ENCODE results near the gene TTLL10.

TTLL10 gene

DNA sequence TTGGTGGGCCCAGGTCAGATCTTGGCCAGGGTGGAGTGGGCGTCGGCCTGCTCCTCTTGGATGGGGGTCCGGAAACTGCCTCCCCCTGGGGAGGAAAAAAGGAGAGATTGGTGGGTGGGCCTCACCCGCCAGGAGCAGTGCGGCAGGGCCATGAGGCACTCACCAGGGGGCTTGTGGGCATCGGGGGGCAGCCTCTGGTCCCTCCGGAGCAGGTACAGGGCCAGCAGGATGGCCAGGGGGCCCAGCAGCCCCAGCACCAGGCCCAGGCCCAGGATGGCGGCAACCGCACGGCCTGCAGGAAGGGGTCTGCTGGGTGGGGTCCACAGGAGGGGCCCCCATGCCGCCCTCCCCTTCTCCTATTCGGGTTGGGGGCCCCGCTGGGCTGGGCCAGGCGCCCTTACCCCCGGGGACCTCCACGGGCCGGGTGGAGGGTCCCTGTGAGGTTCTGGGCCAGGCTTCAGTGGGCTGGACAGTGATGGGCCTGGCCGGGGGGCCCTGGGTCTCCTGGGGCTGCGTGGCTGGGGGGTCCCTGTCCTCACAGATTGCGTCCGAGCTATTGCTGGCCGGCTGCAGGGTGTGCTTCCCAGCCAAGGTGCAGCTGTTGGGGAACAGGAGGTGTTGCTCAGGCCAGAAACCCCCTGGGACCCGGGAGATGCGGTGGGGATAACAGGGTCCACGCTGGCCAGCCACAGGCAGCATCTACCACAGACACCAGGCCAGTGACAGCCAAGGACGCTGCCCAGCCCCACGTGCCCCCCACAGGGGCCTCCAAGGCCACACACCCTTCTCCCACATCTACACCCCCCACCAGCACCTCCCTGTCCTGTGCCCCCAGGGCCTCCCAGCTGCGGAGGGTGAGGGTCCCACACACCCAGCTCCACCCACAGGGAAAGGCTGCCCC lies 38.1 kb downstream of the TTLL10 start:
- 93% methylated on average over 16 to 27 of the region's 28 CpGs for WGBS, 2 experiments (ENCODE audit: insufficient coverage in 2 of 2)
- Histone ChIP-seq H3K36me3 (ENCODE audit: control insufficient read depth, insufficient read depth, low read length) (peaks cover 6% of the 10 kb centered on the region), H3K9me3 (ENCODE audit: control insufficient read depth, low read length) (no peaks in the 10 kb centered on the region), H3K27ac (ENCODE audit: low read depth, low read length, severe bottlenecking) (no peak overlapping the region), H3K4me3 (ENCODE audit: extremely low read depth, insufficient read depth, low read length, poor library complexity, severe bottlenecking) (no peak overlapping the region), H3K4me1 (ENCODE audit: control insufficient read depth, insufficient read depth, low read length, poor library complexity, severe bottlenecking) (peaks cover 3% of the 10 kb centered on the region)

DNA sequence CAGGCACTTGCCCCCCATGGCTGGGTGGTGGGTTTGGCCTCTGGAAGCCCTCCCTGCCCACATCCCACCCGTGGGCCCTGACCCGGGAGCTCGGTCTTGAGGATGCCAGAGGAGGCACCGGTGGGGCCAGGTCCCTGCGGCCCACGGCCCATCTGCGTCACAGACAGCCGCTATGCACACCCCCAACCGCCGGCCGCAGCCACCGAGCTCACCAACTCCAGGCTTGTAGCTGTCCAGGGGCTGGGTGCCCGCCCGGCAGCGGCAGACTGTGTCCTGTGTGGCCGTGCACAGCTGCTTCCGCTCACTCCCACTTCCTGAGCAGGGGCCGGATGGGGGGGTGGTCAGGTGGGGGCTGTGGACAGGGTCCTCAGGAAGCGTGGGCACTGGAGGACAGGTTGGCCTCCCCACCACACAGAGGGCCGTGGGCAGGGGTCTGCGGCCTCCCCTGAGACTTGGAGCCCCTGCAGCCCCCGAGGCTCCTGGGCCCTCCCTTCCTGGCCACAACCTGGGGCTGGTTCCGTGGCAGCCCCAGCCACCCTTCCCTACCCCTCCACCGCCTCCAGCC lies 39.2 kb downstream of the TTLL10 start:
- no peak overlapping the region for H3K27ac ChIP-seq (ENCODE audit: low read depth, low read length, severe bottlenecking)
- H3K9me3 ChIP-seq (ENCODE audit: control insufficient read depth, low read length): no peaks in the 10 kb centered on the region
- 96 to 97% methylated on average over 16 to 21 of the region's 24 CpGs for WGBS, 2 experiments (ENCODE audit: insufficient coverage in 2 of 2)
- H3K36me3 ChIP-seq (ENCODE audit: control insufficient read depth, insufficient read depth, low read length): peaks cover 12% of the 10 kb centered on the region
- H3K4me1 ChIP-seq (ENCODE audit: control insufficient read depth, insufficient read depth, low read length, poor library complexity, severe bottlenecking): peaks cover 3% of the 10 kb centered on the region
- no peak overlapping the region for H3K4me3 ChIP-seq (ENCODE audit: extremely low read depth, insufficient read depth, low read length, poor library complexity, severe bottlenecking)

DNA sequence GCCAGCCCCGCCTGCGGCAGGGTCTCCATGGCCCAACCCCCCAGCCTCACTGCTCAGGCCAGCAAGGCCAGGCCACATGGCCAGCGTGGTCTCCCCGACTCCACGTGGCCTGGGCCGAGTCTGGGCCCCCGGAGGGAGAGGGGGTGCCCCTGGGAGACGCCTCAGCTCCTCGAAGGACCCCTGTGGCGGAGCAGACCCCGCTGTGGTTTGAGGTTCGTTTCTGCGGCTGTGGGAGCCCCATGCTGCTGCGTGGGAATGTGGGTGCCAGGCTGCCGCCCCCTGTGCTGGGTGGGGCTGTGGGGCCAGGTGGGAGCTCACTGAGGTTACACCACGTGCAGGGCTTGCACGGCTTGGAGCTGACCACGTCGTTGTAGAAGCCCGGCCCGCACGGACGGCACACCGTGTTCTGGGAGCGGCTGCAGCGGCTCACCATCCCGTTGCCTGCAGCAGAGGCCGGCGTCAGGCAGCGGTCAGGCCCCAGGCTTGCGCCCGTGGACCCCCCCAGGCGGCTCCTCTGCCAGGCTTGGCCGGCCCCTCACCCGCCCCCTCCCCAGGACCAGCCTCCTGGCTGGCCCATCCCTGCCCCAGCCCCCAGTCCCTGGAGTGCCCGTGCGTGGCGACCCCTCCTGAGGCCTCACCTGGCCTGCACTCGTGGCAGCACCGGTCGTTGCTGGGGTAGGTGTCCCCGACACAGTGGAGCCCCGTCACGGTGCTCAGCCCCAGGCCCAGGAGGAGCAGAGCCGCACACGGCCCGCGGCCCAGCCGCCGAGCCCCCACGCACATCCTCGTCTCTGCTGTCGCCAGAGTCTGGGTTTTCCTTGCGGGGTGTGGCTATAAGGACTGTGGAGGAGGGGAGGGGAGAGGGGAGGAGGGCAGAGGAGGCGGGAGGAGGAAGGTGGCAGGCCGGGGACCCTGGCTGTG lies 39.9 kb downstream of the TTLL10 start, which contains the start of gene TNFRSF4:
Gene TNFRSF4 (minus strand): TSS at position 809 of the 921 bp plus-strand sequence. CDS start 26 bp downstream, at position 783.
- Histone ChIP-seq H3K4me1 (ENCODE audit: control insufficient read depth, insufficient read depth, low read length, poor library complexity, severe bottlenecking) (no peaks in the 10 kb centered on the region), H3K36me3 (ENCODE audit: control insufficient read depth, insufficient read depth, low read length) (peaks cover 20% of the 10 kb centered on the region), H3K4me3 (ENCODE audit: extremely low read depth, insufficient read depth, low read length, poor library complexity, severe bottlenecking) (no peak within 1 kb of the TSS), H3K9me3 (ENCODE audit: control insufficient read depth, low read length) (no peaks in the 10 kb centered on the region), H3K27ac (ENCODE audit: low read depth, low read length, severe bottlenecking) (no peak within 1 kb of the TSS)
- WGBS, 2 experiments (ENCODE audit: insufficient coverage in 2 of 2): 90 to 91% methylated on average over 32 to 48 of the region's 56 CpGs

DNA sequence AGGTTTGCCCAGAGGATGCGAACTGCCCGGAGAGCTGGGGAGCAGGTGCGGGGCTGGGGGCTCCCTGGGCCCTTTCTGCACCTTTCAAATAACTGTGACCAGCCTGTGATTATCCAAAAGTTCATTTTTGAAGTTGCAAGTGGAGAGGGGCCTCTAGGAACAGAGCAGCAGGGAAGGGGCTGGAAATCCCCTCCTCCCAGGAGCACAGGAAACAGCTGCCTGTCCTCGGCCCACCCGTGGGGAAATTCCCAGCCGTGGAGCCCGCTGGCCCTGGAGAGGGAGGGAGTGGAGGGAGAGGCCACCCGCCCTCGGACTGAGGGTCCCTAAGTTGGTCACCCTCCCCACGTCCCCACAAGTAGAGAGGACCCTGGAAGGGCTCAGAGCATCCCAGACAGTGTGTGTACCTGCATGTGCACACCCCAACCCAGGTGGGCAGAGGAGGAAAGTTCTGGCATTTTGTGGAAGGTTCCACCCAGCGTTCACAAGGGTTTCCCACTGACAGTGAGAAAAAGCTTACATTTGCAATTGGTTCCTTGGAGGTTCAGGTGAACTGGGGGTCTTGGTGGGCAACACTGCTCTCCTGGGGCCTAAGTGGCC lies 41.5 kb downstream of the TTLL10 start:
- H3K9me3 ChIP-seq (ENCODE audit: control insufficient read depth, low read length): no peaks in the 10 kb centered on the region
- H3K36me3 ChIP-seq (ENCODE audit: control insufficient read depth, insufficient read depth, low read length): peaks cover 25% of the 10 kb centered on the region
- no peaks in the 10 kb centered on the region for H3K4me1 ChIP-seq (ENCODE audit: control insufficient read depth, insufficient read depth, low read length, poor library complexity, severe bottlenecking)
- no peak overlapping the region for H3K4me3 ChIP-seq (ENCODE audit: extremely low read depth, insufficient read depth, low read length, poor library complexity, severe bottlenecking)
- H3K27ac ChIP-seq (ENCODE audit: low read depth, low read length, severe bottlenecking): no peak overlapping the region
- 87 to 92% methylated on average over 8 of the region's 11 CpGs for WGBS, 2 experiments (ENCODE audit: insufficient coverage in 2 of 2)

GRCh38 chr1:1215881-1216605 lies 42.4 kb downstream of the TTLL10 start:
- H3K4me3 ChIP-seq (ENCODE audit: extremely low read depth, insufficient read depth, low read length, poor library complexity, severe bottlenecking): no peak overlapping the region
- H3K27ac ChIP-seq (ENCODE audit: low read depth, low read length, severe bottlenecking): no peak overlapping the region
- H3K9me3 ChIP-seq (ENCODE audit: control insufficient read depth, low read length): no peaks in the 10 kb centered on the region
- WGBS, 2 experiments (ENCODE audit: insufficient coverage in 2 of 2): 95 to 97% methylated on average over 17 of the region's 21 CpGs
- H3K36me3 ChIP-seq (ENCODE audit: control insufficient read depth, insufficient read depth, low read length): peaks cover 32% of the 10 kb centered on the region
- no peaks in the 10 kb centered on the region for H3K4me1 ChIP-seq (ENCODE audit: control insufficient read depth, insufficient read depth, low read length, poor library complexity, severe bottlenecking)

- no peaks in the 10 kb centered on the region for H3K9me3 ChIP-seq (ENCODE audit: control insufficient read depth, low read length)
- no peak overlapping the region for H3K27ac ChIP-seq (ENCODE audit: low read depth, low read length, severe bottlenecking)
- WGBS, 2 experiments (ENCODE audit: insufficient coverage in 2 of 2): 96 to 97% methylated on average over 70 of the region's 74 CpGs
These were observed 43.3 kb downstream of the TTLL10 start for GRCh38 chr1:1216770-1217620.

GRCh38 chr1:1217621-1218523 lies 44.2 kb downstream of the TTLL10 start:
- H3K27ac ChIP-seq (ENCODE audit: low read depth, low read length, severe bottlenecking): no peak overlapping the region
- 93 to 94% methylated on average over 46 to 52 of the region's 52 CpGs for WGBS, 2 experiments (ENCODE audit: insufficient coverage in 2 of 2)
- H3K4me3 ChIP-seq (ENCODE audit: extremely low read depth, insufficient read depth, low read length, poor library complexity, severe bottlenecking): no peak overlapping the region
- H3K9me3 ChIP-seq (ENCODE audit: control insufficient read depth, low read length): no peaks in the 10 kb centered on the region
- H3K36me3 ChIP-seq (ENCODE audit: control insufficient read depth, insufficient read depth, low read length): peaks cover 49% of the 10 kb centered on the region
- H3K4me1 ChIP-seq (ENCODE audit: control insufficient read depth, insufficient read depth, low read length, poor library complexity, severe bottlenecking): no peaks in the 10 kb centered on the region

More at GRCh38 chr1:1216770-1217620, 43.3 kb downstream of the TTLL10 start:
- no peaks in the 10 kb centered on the region for H3K4me1 ChIP-seq (ENCODE audit: control insufficient read depth, insufficient read depth, low read length, poor library complexity, severe bottlenecking)
- peaks cover 42% of the 10 kb centered on the region for H3K36me3 ChIP-seq (ENCODE audit: control insufficient read depth, insufficient read depth, low read length)
- H3K4me3 ChIP-seq (ENCODE audit: extremely low read depth, insufficient read depth, low read length, poor library complexity, severe bottlenecking): no peak overlapping the region

GRCh38 chr1:1218524-1219200 lies 45.0 kb downstream of the TTLL10 start:
- no peaks in the 10 kb centered on the region for H3K4me1 ChIP-seq (ENCODE audit: control insufficient read depth, insufficient read depth, low read length, poor library complexity, severe bottlenecking)
- 93 to 94% methylated on average over 34 to 36 of the region's 36 CpGs for WGBS, 2 experiments (ENCODE audit: insufficient coverage in 2 of 2)
- no peak overlapping the region for H3K4me3 ChIP-seq (ENCODE audit: extremely low read depth, insufficient read depth, low read length, poor library complexity, severe bottlenecking)
- H3K36me3 ChIP-seq (ENCODE audit: control insufficient read depth, insufficient read depth, low read length): peaks cover 56% of the 10 kb centered on the region
- H3K9me3 ChIP-seq (ENCODE audit: control insufficient read depth, low read length): no peaks in the 10 kb centered on the region
- no peak overlapping the region for H3K27ac ChIP-seq (ENCODE audit: low read depth, low read length, severe bottlenecking)

Data from mesodermal cell (in vitro differentiated cells).